SK-N-MC (cell line): ENCODE data around the gene CRIM1.

Source experiments
- DNase-seq: peaks from one replicate; pipeline ENCODE4 v3.0.0-alpha.2; 2011; ENCODE audit warnings: low read depth, low spot score
- H3K27ac ChIP-seq: fragments of 200-600 bp; sonication (generic); 2 replicates; pipeline ENCODE4 v1.5.1; 2016; ENCODE audit warnings: mixed run types
- H3K36me3 ChIP-seq: fragments of 200-600 bp; sonication (generic); 2 replicates; pipeline ENCODE4 v1.6.1; 2017; ENCODE audit warnings: antibody characterized with exemption, low read length, mixed read lengths; ENCODE audit not compliant: insufficient read depth
- H3K4me3 ChIP-seq: fragments of 200-600 bp; sonication (generic); 2 replicates; pipeline ENCODE4 v1.5.1; 2016
- H3K9ac ChIP-seq: fragments of 200-600 bp; sonication (generic); 2 replicates; pipeline ENCODE4 v1.8.0; 2017; ENCODE audit warnings: mixed run types, mixed read lengths; ENCODE audit not compliant: insufficient read length
- H3K9me3 ChIP-seq: fragments of 200-600 bp; sonication (generic); 2 replicates; pipeline ENCODE4 v1.6.1; 2017; ENCODE audit warnings: low read depth, mild to moderate bottlenecking, antibody characterized with exemption, low read length, moderate library complexity, mixed read lengths
- EZH2 ChIP-seq: fragments of 200-600 bp; sonication (generic); IDR thresholded peaks from one replicate; pipeline ENCODE4 v1.6.1; 2017; ENCODE audit warnings: antibody characterized with exemption
- FOXP2 ChIP-seq: optimal IDR thresholded peaks from 2 replicates; pipeline ENCODE3; 2011; ENCODE audit warnings: mild to moderate bottlenecking, moderate library complexity; ENCODE audit not compliant: insufficient read depth; ENCODE audit errors: extremely low read length, control extremely low read depth
- POLR2AphosphoS5 ChIP-seq: IDR thresholded peaks from 2 replicates; pipeline ENCODE4 v1.6.1; 2012; ENCODE audit warnings: mild to moderate bottlenecking, low read depth, low read length, borderline replicate concordance

CRIM1 gene

GRCh38 chr2:36476411-36476810 lies 120.8 kb downstream of the CRIM1 start:
- TF ChIP-seq POLR2AphosphoS5 (no peak), EZH2 (no peak), FOXP2 (no peak)
- no peak overlapping the region for H3K4me3 ChIP-seq
- no peak for DNase-seq
- no peak overlapping the region for H3K27ac ChIP-seq
- no peak overlapping the region for H3K9ac ChIP-seq
- peaks cover 70% of the 10 kb centered on the region for H3K36me3 ChIP-seq
- 0 out of 2 replicates have a peak, but pooled peaks cover 10% of the 10 kb centered on the region for H3K9me3 ChIP-seq

- H3K9ac ChIP-seq: no peak overlapping the region
- TF ChIP-seq EZH2 (no peak), POLR2AphosphoS5 (no peak), FOXP2 (no peak)
- peaks cover 72% of the 10 kb centered on the region for H3K36me3 ChIP-seq
Measured at GRCh38 chr2:36477315-36477714, 121.7 kb downstream of the CRIM1 start.

GRCh38 chr2:36477746-36478145 lies 122.2 kb downstream of the CRIM1 start:
- H3K4me3 ChIP-seq: peak overlapping the region; percentile 10; the same call in 1 of the 2 replicates
- no peak for DNase-seq
- no peak overlapping the region for H3K9ac ChIP-seq
- H3K9me3 ChIP-seq: 0 out of 2 replicates have a peak, but pooled peaks cover 10% of the 10 kb centered on the region
- TF ChIP-seq POLR2AphosphoS5 (no peak), FOXP2 (no peak), EZH2 (no peak)
- peaks cover 68% of the 10 kb centered on the region for H3K36me3 ChIP-seq
- peak overlapping the region; percentile 86 for H3K27ac ChIP-seq

More at GRCh38 chr2:36477315-36477714, 121.7 kb downstream of the CRIM1 start:
- Histone ChIP-seq H3K27ac (peak overlapping the region; percentile 86), H3K9me3 (0 out of 2 replicates have a peak, but pooled peaks cover 10% of the 10 kb centered on the region), H3K4me3 (no peak overlapping the region)
- DNase-seq: no peak

- Histone ChIP-seq H3K27ac (peak overlapping the region; percentile 86), H3K36me3 (peaks cover 66% of the 10 kb centered on the region), H3K4me3 (peak overlapping the region; percentile 10; the same call in 1 of the 2 replicates), H3K9me3 (0 out of 2 replicates have a peak, but pooled peaks cover 10% of the 10 kb centered on the region), H3K9ac (no peak overlapping the region)
- peak; percentile 30 for DNase-seq
- TF ChIP-seq EZH2: no peak
- TF ChIP-seq POLR2AphosphoS5: no peak
- TF ChIP-seq FOXP2: no peak
Measured at GRCh38 chr2:36478332-36478738, 122.8 kb downstream of the CRIM1 start.

- H3K4me3 ChIP-seq: no peak overlapping the region
- peaks cover 66% of the 10 kb centered on the region for H3K36me3 ChIP-seq
- no peak overlapping the region for H3K9ac ChIP-seq
- H3K9me3 ChIP-seq: 0 out of 2 replicates have a peak, but pooled peaks cover 10% of the 10 kb centered on the region
- TF ChIP-seq EZH2 (no peak), FOXP2 (no peak), POLR2AphosphoS5 (no peak)
- DNase-seq: no peak
- H3K27ac ChIP-seq: 0 out of 2 replicates have a peak overlapping the region, but pooled peaks have one; percentile 86
Measured at GRCh38 chr2:36478999-36479398, 123.4 kb downstream of the CRIM1 start.

GRCh38 chr2:36479406-36479805 lies 123.8 kb downstream of the CRIM1 start:
- no peak for DNase-seq
- no peak for TF ChIP-seq FOXP2
- no peak for TF ChIP-seq POLR2AphosphoS5
- TF ChIP-seq EZH2: no peak
- H3K27ac ChIP-seq: no peak overlapping the region
- 0 out of 2 replicates have a peak, but pooled peaks cover 10% of the 10 kb centered on the region for H3K9me3 ChIP-seq
- H3K36me3 ChIP-seq: peaks cover 69% of the 10 kb centered on the region
- no peak overlapping the region for H3K9ac ChIP-seq
- H3K4me3 ChIP-seq: no peak overlapping the region

GRCh38 chr2:36480028-36480427 lies 124.5 kb downstream of the CRIM1 start:
- DNase-seq: no peak
- Histone ChIP-seq H3K4me3 (no peak overlapping the region), H3K9me3 (0 out of 2 replicates have a peak, but pooled peaks cover 10% of the 10 kb centered on the region), H3K9ac (no peak overlapping the region), H3K36me3 (peaks cover 69% of the 10 kb centered on the region), H3K27ac (no peak overlapping the region)
- TF ChIP-seq POLR2AphosphoS5 (no peak), FOXP2 (no peak), EZH2 (no peak)

GRCh38 chr2:36480636-36481035 lies 125.1 kb downstream of the CRIM1 start:
- peaks cover 67% of the 10 kb centered on the region for H3K36me3 ChIP-seq
- no peak for DNase-seq
- H3K9me3 ChIP-seq: 0 out of 2 replicates have a peak, but pooled peaks cover 6% of the 10 kb centered on the region
- H3K9ac ChIP-seq: no peak overlapping the region
- H3K4me3 ChIP-seq: no peak overlapping the region
- no peak for TF ChIP-seq POLR2AphosphoS5
- no peak for TF ChIP-seq FOXP2
- no peak for TF ChIP-seq EZH2
- no peak overlapping the region for H3K27ac ChIP-seq
